Heart left ventricle (tissue), 16 donors: ENCODE results near the gene GPR12. TPM values are rescaled to one million over a fixed set of nuclear protein-coding genes. Genes with fewer than 3 reads are reported as not detected.

ENCODE experiments used
- ATAC-seq, 4 donors: fragments of 200-7000 bp; cut with Tn5 transposase; one replicate each; pipeline ENCODE4 v1.9.1; 2020 to 2022; ENCODE audit warnings: moderate library complexity in 4 of 4, mild to moderate bottlenecking in 3 of 4, moderate number of reproducible peaks in 1 of 4
- DNase-seq, 5 donors: peaks; one replicate each; pipeline ENCODE4 v3.0.0-alpha.2; 2020
- H3K27ac ChIP-seq, 12 donors: fragments of 200-600 bp; sonication (generic) in 4 of 12; one replicate each; pipeline versions ENCODE4 v1.5.0 to v1.8.0; 2016 to 2022; ENCODE audit warnings: mild to moderate bottlenecking in 2 of 12
- H3K27me3 ChIP-seq, 9 donors: fragments of 200-600 bp; sonication (generic) in 2 of 9; one replicate each; pipeline versions ENCODE4 v1.5.1 to v1.8.0; 2016 to 2022; ENCODE audit warnings: mild to moderate bottlenecking in 3 of 9
- H3K36me3 ChIP-seq, 9 donors: fragments of 200-600 bp; sonication (generic) in 2 of 9; one replicate each; pipeline versions ENCODE4 v1.5.0 to v1.8.0; 2018 to 2022; ENCODE audit warnings: mild to moderate bottlenecking in 2 of 9
- H3K4me1 ChIP-seq, 12 donors: fragments of 200-600 bp; sonication (generic) in 4 of 12; one replicate each; pipeline versions ENCODE4 v1.5.0 to v1.8.0; 2016 to 2022; ENCODE audit warnings: mild to moderate bottlenecking in 3 of 12
- H3K4me3 ChIP-seq, 12 donors: fragments of 200-600 bp; sonication (generic) in 4 of 12; one replicate each; pipeline versions ENCODE4 v1.5.0 to v1.8.0; 2017 to 2022; ENCODE audit warnings: mild to moderate bottlenecking in 9 of 12, moderate library complexity in 4 of 12
- H3K9me3 ChIP-seq, 12 donors: fragments of 200-600 bp; sonication (generic) in 4 of 12; one replicate each; pipeline versions ENCODE4 v1.5.0 to v1.8.0; 2016 to 2022; ENCODE audit warnings: mild to moderate bottlenecking in 1 of 12
- POLR2A ChIP-seq, 2 donors: fragments of 450-650 bp; IDR thresholded peaks; one replicate each; pipeline ENCODE4 v1.6.1; 2017; ENCODE audit warnings: antibody characterized with exemption in 2 of 2, mild to moderate bottlenecking in 2 of 2, moderate library complexity in 2 of 2
- WGBS, 4 donors: extraction: QIAGEN DNeasy Blood & Tissue Kit in 2 of 4; methylation state at CpG; one replicate each; pipeline versions ENCODE4 v1.1.5 to v1.1.7; 2013 to 2018; 5-methylcytosine and 5-hydroxymethylcytosine counted together
- intact Hi-C, 10 donors: fragments of 100-400 bp; cut with DNase I; formaldehyde crosslinking; loops; one replicate each; pipeline versions ENCODE4 v1.11.1 to v1.14.2; 2022
- polyA plus RNA-seq, 2 donors: library from polyadenylated mRNA; stranded (reverse); fragments of 200-250 nt; gene quantifications; one replicate each; pipeline ENCODE4 v1.2.3, GENCODE V29; 2013
- total RNA-seq, 9 donors: library from RNA; depleted of rRNA in 2 of 9; stranded (reverse); fragments of >200 nt in 2 of 9; fragmentation: NEBNext Ultra II Directional in 3 of 9; extraction: Animal tissue kit (Norgen Biotek cat#: 25700) in 3 of 9; gene quantifications; one replicate each; pipeline versions ENCODE4 v1.1.0 to v1.2.4, GENCODE V29; 2016 to 2023
- TF ChIP-seq, protein P1 (sequence below), 12 donors: fragments of 200-600 bp; sonication (generic) in 4 of 12; IDR thresholded peaks; one replicate each; pipeline versions ENCODE4 v1.5.0 to v1.8.0; 2018 to 2022; ENCODE audit warnings: antibody characterized with exemption in 12 of 12, mild to moderate bottlenecking in 5 of 12
- donor health status: ischemic (EF 13 %, LVEDD 7.1; RV severe dilation, severe dysfunction).
- donor health status: healthy with polysubstance abuse.
- donor health status: DM: no; HTN: yes; CAD: no.
- donor health status: DM: no; HTN: no; CAD: no.
- donor health status: ischemic (EF 25% LVEDD 6.9; RV normal size, moderate dysfunction).
- donor health status: ischemic (EF 25% LVEDD 5.7; RV mildly dilated, moderate dysfunction).
- donor health status: healthy.
- donor health status: DM: yes; HTN: yes; CAD: no.
- donor health status: ischemic (EF 35%, LVEDD 5.7; RV mildly dilated, moderate dysfunction).
- donor health status: nonischemic (EF 11% LVEDD 7.7; RV severe dilation, severe dysfunction).
- donor health status: DM: yes; HTN: yes; CAD: no.
- donor health status: PGD.
- donor health status: ischemic (EF 29% LVEDD 5.4; RV normal size, mild dysfunction).
- donor health status: nonischemic (EF 23%, LVEDD 6.1; RV moderate dilation, normal function).

GPR12 gene
- total and polyA plus RNA-seq, 11 donors, result 0.01 to 0.20 (median 0.15) TPM; not detected in 4

GRCh38 chr13:26758496-26759157 lies 2.0 kb downstream of the GPR12 start:
- TF ChIP-seq POLR2A (IDR thresholded peaks at IDR 0.05), result no peak
- TF ChIP-seq, protein P1, sequence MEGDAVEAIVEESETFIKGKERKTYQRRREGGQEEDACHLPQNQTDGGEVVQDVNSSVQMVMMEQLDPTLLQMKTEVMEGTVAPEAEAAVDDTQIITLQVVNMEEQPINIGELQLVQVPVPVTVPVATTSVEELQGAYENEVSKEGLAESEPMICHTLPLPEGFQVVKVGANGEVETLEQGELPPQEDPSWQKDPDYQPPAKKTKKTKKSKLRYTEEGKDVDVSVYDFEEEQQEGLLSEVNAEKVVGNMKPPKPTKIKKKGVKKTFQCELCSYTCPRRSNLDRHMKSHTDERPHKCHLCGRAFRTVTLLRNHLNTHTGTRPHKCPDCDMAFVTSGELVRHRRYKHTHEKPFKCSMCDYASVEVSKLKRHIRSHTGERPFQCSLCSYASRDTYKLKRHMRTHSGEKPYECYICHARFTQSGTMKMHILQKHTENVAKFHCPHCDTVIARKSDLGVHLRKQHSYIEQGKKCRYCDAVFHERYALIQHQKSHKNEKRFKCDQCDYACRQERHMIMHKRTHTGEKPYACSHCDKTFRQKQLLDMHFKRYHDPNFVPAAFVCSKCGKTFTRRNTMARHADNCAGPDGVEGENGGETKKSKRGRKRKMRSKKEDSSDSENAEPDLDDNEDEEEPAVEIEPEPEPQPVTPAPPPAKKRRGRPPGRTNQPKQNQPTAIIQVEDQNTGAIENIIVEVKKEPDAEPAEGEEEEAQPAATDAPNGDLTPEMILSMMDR (IDR thresholded peaks at IDR 0.05), result no peak
- intact Hi-C loops, result no loop called here
- H3K9me3 ChIP-seq, result no peaks in the 10 kb centered on the region
- H3K36me3 ChIP-seq, result no peaks in the 10 kb centered on the region
- no peak for DNase-seq
- peaks cover 0 to 17% (median 7%) of the 10 kb centered on the region in 12 donors for H3K4me1 ChIP-seq
- ATAC-seq, result no peak
- H3K4me3 ChIP-seq, result no peak overlapping the region
- H3K27me3 ChIP-seq, result peaks cover 0 to 80% (median 35%) of the 10 kb centered on the region in 9 donors
- WGBS, 4 donors, result 78 to 84% (median 81%) methylated on average over 18 of the region's 18 CpGs
- H3K27ac ChIP-seq, result no peak overlapping the region

DNA sequence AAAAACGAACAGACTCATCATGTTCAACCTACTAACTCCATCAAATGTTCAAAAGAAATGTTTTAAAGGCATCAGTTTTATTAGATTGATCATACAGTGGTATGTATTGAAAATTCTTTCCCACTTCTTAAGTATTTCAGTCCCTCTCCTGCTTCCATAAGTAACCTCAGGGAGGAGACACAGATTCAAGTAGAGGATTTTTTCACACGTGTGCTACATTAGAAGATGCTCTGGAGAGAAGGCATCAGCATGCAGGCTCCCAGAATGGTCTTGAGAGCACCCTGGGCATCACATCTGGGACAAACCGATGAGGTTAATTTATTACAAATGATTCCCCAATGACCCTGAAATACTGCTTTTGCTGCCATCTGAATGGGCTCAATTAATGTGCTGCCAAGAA lies 3.6 kb downstream of the GPR12 start:
- peaks cover 0 to 17% (median 7%) of the 10 kb centered on the region in 12 donors for H3K4me1 ChIP-seq
- ATAC-seq, result no peak
- peaks cover 0 to 64% (median 31%) of the 10 kb centered on the region in 9 donors for H3K27me3 ChIP-seq
- TF ChIP-seq, protein P1 (IDR thresholded peaks at IDR 0.05), result no peak
- TF ChIP-seq POLR2A (IDR thresholded peaks at IDR 0.05), result no peak
- WGBS, 4 donors, result 48 to 56% (median 52%) methylated on average over 3 of the region's 3 CpGs
- intact Hi-C loops, result no loop called here
- H3K36me3 ChIP-seq, result no peaks in the 10 kb centered on the region
- no peak for DNase-seq
- no peak overlapping the region for H3K27ac ChIP-seq
- H3K9me3 ChIP-seq, result no peaks in the 10 kb centered on the region
- no peak overlapping the region for H3K4me3 ChIP-seq

- Histone ChIP-seq H3K4me3 (no peak overlapping the region), H3K27ac (no peak overlapping the region), H3K9me3 (no peaks in the 10 kb centered on the region), H3K4me1 (no peaks in the 10 kb centered on the region), H3K36me3 (no peaks in the 10 kb centered on the region), H3K27me3 (peaks cover 0 to 37% (median 8%) of the 10 kb centered on the region in 9 donors)
- TF ChIP-seq, protein P1 (IDR thresholded peaks at IDR 0.05), result no peak
- no peak for TF ChIP-seq POLR2A (IDR thresholded peaks at IDR 0.05)
- no peak for DNase-seq
- intact Hi-C loops, result no loop called here
- 74 to 77% (median 76%) methylated on average over 2 of the region's 2 CpGs for WGBS, 4 donors
- ATAC-seq, result no peak
Measured at GRCh38 chr13:26752671-26753070, 7.9 kb downstream of the GPR12 start.

- DNase-seq (no peak), ATAC-seq (no peak)
- Histone ChIP-seq H3K4me3 (no peak overlapping the region), H3K4me1 (no peaks in the 10 kb centered on the region), H3K27ac (no peak overlapping the region), H3K9me3 (no peaks in the 10 kb centered on the region), H3K27me3 (peaks cover 0 to 29% (median 10%) of the 10 kb centered on the region in 9 donors), H3K36me3 (no peaks in the 10 kb centered on the region)
- no peak for TF ChIP-seq POLR2A (IDR thresholded peaks at IDR 0.05)
- TF ChIP-seq, protein P1 (IDR thresholded peaks at IDR 0.05), result no peak
- WGBS, 4 donors, result 90 to 98% (median 96%) methylated on average over 3 of the region's 3 CpGs
- intact Hi-C loops, result no loop called here
Measured at GRCh38 chr13:26749905-26750304, 10.7 kb downstream of the GPR12 start.
